B cell (primary cell): Measurements from ENCODE around the gene CBLIF. TPM values are rescaled to one million over a fixed set of nuclear protein-coding genes. Genes with fewer than 3 reads are reported as not detected.

ENCODE experiments used
- ATAC-seq: fragments of 200-7000 bp; cut with Tn5 transposase; one replicate; pipeline ENCODE4 v1.10.0; 2021; ENCODE audit warnings: low read depth, mild to moderate bottlenecking, moderate number of reproducible peaks, moderate library complexity
- CTCF ChIA-PET: fragments of 350-600 bp; sonication (Branson Sonifier 250); formaldehyde crosslinking; loops from one replicate; lab custom pipeline; 2021; ENCODE audit warnings: antibody characterized with exemption, inconsistent platforms; lab: Charles Lee
- POLR2A ChIA-PET: fragments of 350-600 bp; sonication (Branson Sonifier 250); formaldehyde crosslinking; loops from one replicate; lab custom pipeline; 2021; ENCODE audit warnings: antibody characterized with exemption; lab: Charles Lee
- DNase-seq: peaks from one replicate; pipeline ENCODE4 v3.0.0; 2013
- H2AFZ ChIP-seq: 2 replicates; pipeline ENCODE4 v1.6.1; 2012; ENCODE audit warnings: mild to moderate bottlenecking, low read depth, low read length; ENCODE audit not compliant: insufficient read depth, poor library complexity, severe bottlenecking
- H3K27ac ChIP-seq, 2 donors: 1 replicate in 1 of 2; 2 replicates in 1 of 2; pipeline ENCODE4 v1.5.1; 2012 to 2013; ENCODE audit warnings: low read length in 2 of 2, mild to moderate bottlenecking in 2 of 2, moderate library complexity in 1 of 2
- H3K27me3 ChIP-seq, 4 experiments: fragments of 200-600 bp in 1 of 4; sonication (generic) in 1 of 4; replicated peaks in 1 of 4; 1 replicate in 2 of 4; 2 replicates in 2 of 4; pipeline versions ENCODE4 v1.6.1 to v1.7.0; 2013 to 2016; ENCODE audit warnings: low read length in 3 of 4, mild to moderate bottlenecking in 2 of 4, mixed read lengths in 1 of 4, moderate library complexity in 1 of 4; ENCODE audit not compliant: insufficient read depth in 4 of 4, control insufficient read depth in 3 of 4; ENCODE audit errors: control extremely low read depth in 1 of 4
- H3K36me3 ChIP-seq, 2 experiments: replicated peaks in 1 of 2; 1 replicate in 1 of 2; 2 replicates in 1 of 2; pipeline versions ENCODE4 v1.6.1 to v1.7.1; 2013; ENCODE audit warnings: low read length in 1 of 2; ENCODE audit not compliant: insufficient read depth in 2 of 2, control insufficient read depth in 1 of 2; ENCODE audit errors: control extremely low read depth in 1 of 2, extremely low read depth in 1 of 2
- H3K4me1 ChIP-seq, 2 donors: fragments of 200-600 bp in 1 of 2; sonication (generic) in 1 of 2; 1 replicate in 1 of 2; 2 replicates in 1 of 2; pipeline versions ENCODE4 v1.5.1 to v1.6.1; 2013 to 2017; ENCODE audit warnings: low read length in 2 of 2; ENCODE audit not compliant: control insufficient read depth in 2 of 2, insufficient read depth in 2 of 2
- H3K4me2 ChIP-seq: replicated peaks from 2 replicates; pipeline ENCODE3; 2012; ENCODE audit warnings: mild to moderate bottlenecking, low read depth, low read length; ENCODE audit not compliant: poor library complexity, severe bottlenecking
- H3K4me3 ChIP-seq, 5 experiments: fragments of 200-600 bp in 1 of 5; sonication (generic) in 1 of 5; 1 replicate in 3 of 5; 2 replicates in 2 of 5; pipeline versions ENCODE4 v1.5.1 to v1.7.0; 2011 to 2016; ENCODE audit warnings: low read length in 4 of 5, mild to moderate bottlenecking in 4 of 5, low read depth in 2 of 5, control low read depth in 1 of 5, moderate library complexity in 1 of 5; ENCODE audit not compliant: insufficient read depth in 1 of 5; ENCODE audit errors: control extremely low read depth in 1 of 5, extremely low read depth in 1 of 5
- H3K79me2 ChIP-seq: fragments of 200-600 bp; sonication (generic); one replicate; pipeline ENCODE4 v1.6.0; 2016; ENCODE audit warnings: low read length; ENCODE audit not compliant: control insufficient read depth, insufficient read depth
- H3K9ac ChIP-seq: fragments of 200-600 bp; sonication (generic); 2 replicates; pipeline ENCODE4 v1.6.1; 2017; ENCODE audit warnings: mild to moderate bottlenecking, low read length, moderate library complexity
- H3K9me3 ChIP-seq, 3 donors: one replicate each; pipeline versions ENCODE4 v1.6.1 to v1.7.1; 2013; ENCODE audit warnings: low read length in 2 of 3; ENCODE audit not compliant: control insufficient read depth in 2 of 3, insufficient read depth in 1 of 3; ENCODE audit errors: control extremely low read depth in 1 of 3
- H4K20me1 ChIP-seq: 2 replicates; pipeline ENCODE4 v1.6.0; 2012; ENCODE audit warnings: mild to moderate bottlenecking, low read length; ENCODE audit not compliant: insufficient read depth, control insufficient read depth, poor library complexity, severe bottlenecking
- H3K27ac Mint-ChIP-seq: one replicate; pipeline ENCODE4 v1.8.0; 2021; ENCODE audit warnings: mixed read lengths
- H3K27me3 Mint-ChIP-seq: one replicate; pipeline ENCODE4 v1.8.0; 2021; ENCODE audit warnings: mixed read lengths
- H3K4me1 Mint-ChIP-seq: one replicate; pipeline ENCODE4 v1.8.0; 2021; ENCODE audit warnings: mixed read lengths
- H3K4me3 Mint-ChIP-seq: one replicate; pipeline ENCODE4 v1.8.0; 2021; ENCODE audit warnings: mixed read lengths
- H3K9me3 Mint-ChIP-seq: one replicate; pipeline ENCODE4 v1.8.0; 2022; ENCODE audit warnings: mixed read lengths; ENCODE audit not compliant: insufficient read depth
- EZH2 ChIP-seq: IDR thresholded peaks from 2 replicates; pipeline ENCODE4 v1.6.1; 2012; ENCODE audit warnings: borderline replicate concordance, low read depth, mild to moderate bottlenecking, moderate library complexity, low read length; ENCODE audit not compliant: insufficient read depth, poor library complexity, severe bottlenecking
- WGBS: methylation state at CpG from one replicate; pipeline ENCODE4 v1.1.5; 2013; ENCODE audit warnings: missing lambda C conversion rate; ENCODE audit not compliant: insufficient coverage; 5-methylcytosine and 5-hydroxymethylcytosine counted together
- intact Hi-C: fragments of 100-400 bp; cut with micrococcal nuclease; formaldehyde crosslinking; loops from one replicate; pipeline ENCODE4 v1.10.0; 2022
- polyA plus RNA-seq: library from polyadenylated mRNA; depleted of rRNA; stranded (reverse); fragments of >200 nt; gene quantifications from 2 replicates; pipeline ENCODE4 v1.2.3, GENCODE V29; 2012
- total RNA-seq, 2 donors: library from RNA; stranded (reverse); fragments of 120-200 nt in 1 of 2; gene quantifications; 1 replicate in 1 of 2; 2 replicates in 1 of 2; pipeline versions ENCODE4 v1.2.3 to v1.2.4, GENCODE V29; 2013 to 2022
- TF ChIP-seq, protein P1 (sequence below): fragments of 200-600 bp; IDR thresholded peaks from one replicate; pipeline ENCODE4 v1.8.0; 2022; ENCODE audit warnings: antibody characterized with exemption, mild to moderate bottlenecking

CBLIF gene
- total and polyA plus RNA-seq, 2 donors (not counting 1 experiment from before 2014, with no cell fraction given) = not detected

DNA sequence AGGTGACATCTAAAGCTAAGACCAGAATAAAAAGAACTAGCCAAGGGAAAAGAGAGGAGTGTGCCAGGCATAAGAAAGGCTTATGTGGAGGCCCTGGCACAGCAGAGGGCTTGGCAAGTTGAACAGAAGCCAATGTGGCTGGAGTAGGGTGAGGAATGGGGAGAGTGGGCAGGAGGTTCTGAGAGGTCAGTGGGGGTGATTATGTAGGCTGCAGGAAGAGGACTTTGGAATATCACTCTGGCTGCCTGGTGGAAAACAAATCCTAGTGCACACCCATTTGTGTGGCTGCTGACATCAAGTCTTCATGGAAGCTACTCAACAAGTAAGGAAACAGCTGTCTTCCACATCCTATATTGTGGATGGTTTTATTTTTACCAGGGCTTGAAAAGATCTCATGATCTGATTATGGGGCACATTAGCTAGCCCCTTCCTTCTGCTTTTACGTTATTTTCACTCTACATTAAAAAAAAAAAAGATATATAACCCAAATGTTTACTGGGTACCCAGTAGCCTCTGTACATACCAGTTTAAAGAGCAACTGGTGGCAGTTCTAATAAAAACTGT is 38.2 kb downstream of the CBLIF start:
- H3K4me3 ChIP-seq = no peak overlapping the region
- no peak for ATAC-seq
- no peak for DNase-seq
- H3K9me3 ChIP-seq = no peaks in the 10 kb centered on the region
- peaks cover 14% of the 10 kb centered on the region for H3K4me1 Mint-ChIP-seq
- H3K27ac Mint-ChIP-seq = no peak overlapping the region
- no peaks in the 10 kb centered on the region for H4K20me1 ChIP-seq
- no peaks in the 10 kb centered on the region for H3K9me3 Mint-ChIP-seq
- H3K27me3 ChIP-seq = no peaks in the 10 kb centered on the region
- no CpG with 5 or more reads among the region's 1 CpG for WGBS
- H3K79me2 ChIP-seq = peaks cover 3% of the 10 kb centered on the region
- no peak overlapping the region for H3K27ac ChIP-seq
- ChIA-PET CTCF (interaction anchor here (6.0 kb wide), 1 partner anchor 53 kb away, joined by 66 read pairs; the partner anchor contains the start of gene STX3), POLR2A (no interaction called here)
- no peak overlapping the region for H3K4me2 ChIP-seq
- TF ChIP-seq, protein P1, sequence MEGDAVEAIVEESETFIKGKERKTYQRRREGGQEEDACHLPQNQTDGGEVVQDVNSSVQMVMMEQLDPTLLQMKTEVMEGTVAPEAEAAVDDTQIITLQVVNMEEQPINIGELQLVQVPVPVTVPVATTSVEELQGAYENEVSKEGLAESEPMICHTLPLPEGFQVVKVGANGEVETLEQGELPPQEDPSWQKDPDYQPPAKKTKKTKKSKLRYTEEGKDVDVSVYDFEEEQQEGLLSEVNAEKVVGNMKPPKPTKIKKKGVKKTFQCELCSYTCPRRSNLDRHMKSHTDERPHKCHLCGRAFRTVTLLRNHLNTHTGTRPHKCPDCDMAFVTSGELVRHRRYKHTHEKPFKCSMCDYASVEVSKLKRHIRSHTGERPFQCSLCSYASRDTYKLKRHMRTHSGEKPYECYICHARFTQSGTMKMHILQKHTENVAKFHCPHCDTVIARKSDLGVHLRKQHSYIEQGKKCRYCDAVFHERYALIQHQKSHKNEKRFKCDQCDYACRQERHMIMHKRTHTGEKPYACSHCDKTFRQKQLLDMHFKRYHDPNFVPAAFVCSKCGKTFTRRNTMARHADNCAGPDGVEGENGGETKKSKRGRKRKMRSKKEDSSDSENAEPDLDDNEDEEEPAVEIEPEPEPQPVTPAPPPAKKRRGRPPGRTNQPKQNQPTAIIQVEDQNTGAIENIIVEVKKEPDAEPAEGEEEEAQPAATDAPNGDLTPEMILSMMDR = no peak
- no peak for TF ChIP-seq EZH2
- H3K9ac ChIP-seq = no peak overlapping the region
- H2AFZ ChIP-seq = no peak overlapping the region
- no peaks in the 10 kb centered on the region for H3K27me3 Mint-ChIP-seq
- H3K4me1 ChIP-seq = peaks cover 10 to 18% of the 10 kb centered on the region in 2 donors
- H3K36me3 ChIP-seq = peaks cover 0 to 34% of the 10 kb centered on the region in 2 experiments
- H3K4me3 Mint-ChIP-seq = no peak overlapping the region
- intact Hi-C loops = loop anchor here (10.0 kb wide), 1 partner anchor 668 kb away; no protein-coding TSS in a partner anchor

DNA sequence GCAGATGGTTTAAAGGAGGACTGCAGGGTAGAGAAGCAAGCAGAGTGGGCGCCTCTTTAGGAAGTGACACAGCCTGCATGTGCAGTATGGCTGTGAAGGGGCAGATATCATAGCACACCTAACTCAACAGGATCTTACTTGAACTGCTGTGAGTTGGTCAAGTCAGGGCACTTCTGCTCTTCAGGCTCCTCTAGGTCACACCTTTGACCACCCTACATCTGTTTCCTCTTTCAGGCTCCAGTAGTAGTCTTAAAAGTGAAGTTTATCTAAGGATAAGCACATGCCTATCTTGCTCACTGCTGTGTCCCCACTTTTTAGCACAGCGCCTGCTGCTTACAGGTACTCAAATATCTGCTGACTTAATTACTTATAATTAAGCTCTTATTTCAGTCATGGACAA is 41.2 kb downstream of the CBLIF start:
- Histone ChIP-seq H3K27me3 (no peaks in the 10 kb centered on the region), H3K9me3 (no peaks in the 10 kb centered on the region), H3K36me3 (peaks cover 0 to 37% of the 10 kb centered on the region in 2 experiments), H4K20me1 (no peaks in the 10 kb centered on the region), H3K4me3 (no peak overlapping the region), H3K4me2 (no peak overlapping the region), H2AFZ (no peak overlapping the region), H3K27ac (no peak overlapping the region), H3K79me2 (no peaks in the 10 kb centered on the region), H3K4me1 (no peaks in the 10 kb centered on the region), H3K9ac (no peak overlapping the region)
- no peaks in the 10 kb centered on the region for H3K27me3 Mint-ChIP-seq
- CTCF ChIA-PET = interaction anchor here (1.0 to 10.2 kb wide), 5 partner anchors 9 to 51 kb away, joined by 3 to 206 read pairs (median 4); partner anchors contain the start of gene STX3
- H3K4me1 Mint-ChIP-seq = no peaks in the 10 kb centered on the region
- TF ChIP-seq EZH2 = no peak
- TF ChIP-seq, protein P1 = no peak
- intact Hi-C loops = loop anchor here (10.0 kb wide), 1 partner anchor 671 kb away; no protein-coding TSS in a partner anchor
- no peak overlapping the region for H3K4me3 Mint-ChIP-seq
- no peak for DNase-seq
- H3K9me3 Mint-ChIP-seq = no peaks in the 10 kb centered on the region
- H3K27ac Mint-ChIP-seq = no peak overlapping the region
- ATAC-seq = no peak
- 100% methylated on average over 1 of the region's 2 CpGs for WGBS
- POLR2A ChIA-PET = no interaction called here
